ENCODE results near the gene LRRC28. TPM values are rescaled to one million over a fixed set of nuclear protein-coding genes. Genes with fewer than 3 reads are reported as not detected.

The LRRC28 gene
- total RNA-seq, 1 experiment from 2014 or later, result 28.4 TPM

GRCh38 chr15:99369196-99369595 is 117.9 kb downstream of the LRRC28 start:
- POLR2A ChIA-PET (ENCODE audit: low non-redundant PET), result no interaction called here
- H3K27me3 ChIP-seq (replicated peaks; ENCODE audit: insufficient read depth, low read depth, low read length, poor library complexity), result no peaks in the 10 kb centered on the region
- TF ChIP-seq, protein P1, sequence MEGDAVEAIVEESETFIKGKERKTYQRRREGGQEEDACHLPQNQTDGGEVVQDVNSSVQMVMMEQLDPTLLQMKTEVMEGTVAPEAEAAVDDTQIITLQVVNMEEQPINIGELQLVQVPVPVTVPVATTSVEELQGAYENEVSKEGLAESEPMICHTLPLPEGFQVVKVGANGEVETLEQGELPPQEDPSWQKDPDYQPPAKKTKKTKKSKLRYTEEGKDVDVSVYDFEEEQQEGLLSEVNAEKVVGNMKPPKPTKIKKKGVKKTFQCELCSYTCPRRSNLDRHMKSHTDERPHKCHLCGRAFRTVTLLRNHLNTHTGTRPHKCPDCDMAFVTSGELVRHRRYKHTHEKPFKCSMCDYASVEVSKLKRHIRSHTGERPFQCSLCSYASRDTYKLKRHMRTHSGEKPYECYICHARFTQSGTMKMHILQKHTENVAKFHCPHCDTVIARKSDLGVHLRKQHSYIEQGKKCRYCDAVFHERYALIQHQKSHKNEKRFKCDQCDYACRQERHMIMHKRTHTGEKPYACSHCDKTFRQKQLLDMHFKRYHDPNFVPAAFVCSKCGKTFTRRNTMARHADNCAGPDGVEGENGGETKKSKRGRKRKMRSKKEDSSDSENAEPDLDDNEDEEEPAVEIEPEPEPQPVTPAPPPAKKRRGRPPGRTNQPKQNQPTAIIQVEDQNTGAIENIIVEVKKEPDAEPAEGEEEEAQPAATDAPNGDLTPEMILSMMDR (conservative IDR thresholded peaks at IDR 0.05; ENCODE audit: low read depth, low read length), result no peak
- TF ChIP-seq EZH2 (IDR thresholded peaks at IDR 0.05; ENCODE audit: borderline replicate concordance, low read depth, low read length, poor library complexity, severe bottlenecking), result no peak
- H3K4me3 ChIP-seq (ENCODE audit: low read depth, low read length, poor library complexity, severe bottlenecking), result no peak overlapping the region
- H3K4me1 ChIP-seq (ENCODE audit: insufficient read depth, low read length, poor library complexity, severe bottlenecking), result no peaks in the 10 kb centered on the region
- CTCF ChIA-PET, result no interaction called here
- no peaks in the 10 kb centered on the region for H3K9me3 ChIP-seq (ENCODE audit: low read depth, low read length, poor library complexity, severe bottlenecking)
- H3K27ac ChIP-seq (ENCODE audit: low read depth, low read length, poor library complexity, severe bottlenecking), result no peak overlapping the region
- no peaks in the 10 kb centered on the region for H3K36me3 ChIP-seq (ENCODE audit: insufficient read depth, low read length, poor library complexity, severe bottlenecking)
- intact Hi-C loops (cut with micrococcal nuclease; ENCODE audit: unreplicated experiment), result no loop called here
- DNase-seq (ENCODE audit: low spot score), result no peak
- no TSS peak for BruUV-seq (replicated peaks)

GRCh38 chr15:99371180-99372103 is 120.2 kb downstream of the LRRC28 start:
- no peaks in the 10 kb centered on the region for H3K36me3 ChIP-seq (ENCODE audit: insufficient read depth, low read length, poor library complexity, severe bottlenecking)
- H3K27me3 ChIP-seq (replicated peaks; ENCODE audit: insufficient read depth, low read depth, low read length, poor library complexity), result no peaks in the 10 kb centered on the region
- BruUV-seq (replicated peaks), result no TSS peak
- intact Hi-C loops (cut with micrococcal nuclease; ENCODE audit: unreplicated experiment), result no loop called here
- no peak for TF ChIP-seq EZH2 (IDR thresholded peaks at IDR 0.05; ENCODE audit: borderline replicate concordance, low read depth, low read length, poor library complexity, severe bottlenecking)
- TF ChIP-seq, protein P1 (conservative IDR thresholded peaks at IDR 0.05; ENCODE audit: low read depth, low read length), result no peak; the same call in 1 of the 2 replicates
- H3K9me3 ChIP-seq (ENCODE audit: low read depth, low read length, poor library complexity, severe bottlenecking), result peaks cover 5% of the 10 kb centered on the region
- ChIA-PET CTCF (no interaction called here), POLR2A (ENCODE audit: low non-redundant PET) (no interaction called here)
- no peaks in the 10 kb centered on the region for H3K4me1 ChIP-seq (ENCODE audit: insufficient read depth, low read length, poor library complexity, severe bottlenecking)
- H3K4me3 ChIP-seq (ENCODE audit: low read depth, low read length, poor library complexity, severe bottlenecking), result no peak overlapping the region
- DNase-seq (ENCODE audit: low spot score), result no peak
- no peak overlapping the region for H3K27ac ChIP-seq (ENCODE audit: low read depth, low read length, poor library complexity, severe bottlenecking)

DNA sequence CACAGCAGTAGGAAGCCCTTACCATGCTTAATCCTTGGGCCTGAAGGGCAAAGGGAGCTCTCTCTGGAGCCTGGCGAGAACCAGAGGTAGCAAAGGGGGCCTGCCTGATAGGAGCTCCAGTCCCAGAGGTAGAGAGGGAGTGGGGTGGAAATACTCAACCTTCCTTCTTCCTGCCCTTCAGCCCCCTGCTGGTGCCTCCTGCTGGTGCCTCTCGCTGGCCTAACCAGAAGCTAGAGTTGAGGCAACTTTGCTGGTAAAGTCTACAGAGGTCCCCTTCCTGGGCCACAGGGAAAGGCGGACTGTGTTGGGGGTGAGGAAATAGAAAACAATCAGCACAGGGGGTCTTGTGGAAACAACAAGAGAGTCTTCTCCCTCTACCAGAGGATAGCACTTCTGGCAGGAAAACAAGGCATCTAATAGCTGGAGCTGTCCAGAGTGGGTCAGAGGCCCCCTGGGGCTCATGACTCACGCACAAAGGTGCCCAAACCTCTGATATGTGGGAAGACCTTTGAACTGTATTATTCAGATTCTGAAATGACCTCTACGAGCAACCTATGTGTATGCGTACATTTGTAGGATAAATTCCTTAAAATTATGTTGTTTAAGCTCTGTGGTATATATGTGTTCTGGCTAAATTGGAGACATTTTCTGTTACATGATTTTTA is 133.9 kb downstream of the LRRC28 start:
- H3K36me3 ChIP-seq (ENCODE audit: insufficient read depth, low read length, poor library complexity, severe bottlenecking), result no peaks in the 10 kb centered on the region
- POLR2A ChIA-PET (ENCODE audit: low non-redundant PET), result no interaction called here
- CTCF ChIA-PET, result interaction anchor here (0.5 to 0.6 kb wide), 2 partner anchors 287 to 778 kb away, joined by 3 to 5 read pairs; no protein-coding TSS in a partner anchor
- H3K9me3 ChIP-seq (ENCODE audit: low read depth, low read length, poor library complexity, severe bottlenecking), result no peaks in the 10 kb centered on the region
- H3K4me3 ChIP-seq (ENCODE audit: low read depth, low read length, poor library complexity, severe bottlenecking), result no peak overlapping the region
- DNase-seq (ENCODE audit: low spot score), result no peak
- H3K27me3 ChIP-seq (replicated peaks; ENCODE audit: insufficient read depth, low read depth, low read length, poor library complexity), result no peaks in the 10 kb centered on the region
- intact Hi-C loops (cut with micrococcal nuclease; ENCODE audit: unreplicated experiment), result no loop called here
- BruUV-seq (replicated peaks), result no TSS peak
- no peak overlapping the region for H3K27ac ChIP-seq (ENCODE audit: low read depth, low read length, poor library complexity, severe bottlenecking)
- TF ChIP-seq EZH2 (IDR thresholded peaks at IDR 0.05; ENCODE audit: borderline replicate concordance, low read depth, low read length, poor library complexity, severe bottlenecking), result no peak
- TF ChIP-seq, protein P1 (conservative IDR thresholded peaks at IDR 0.05; ENCODE audit: low read depth, low read length), result peak; percentile 32; the same call in 1 of the 2 replicates
- H3K4me1 ChIP-seq (ENCODE audit: insufficient read depth, low read length, poor library complexity, severe bottlenecking), result no peaks in the 10 kb centered on the region
